B cell (primary cell): ENCODE measurements around the gene SPINT3. TPM values are rescaled to one million over a fixed set of nuclear protein-coding genes. Genes with fewer than 3 reads are reported as not detected.

Experiments
- ATAC-seq: fragments of 200-7000 bp; cut with Tn5 transposase; one replicate; pipeline ENCODE4 v1.10.0; 2021; ENCODE audit warnings: low read depth, mild to moderate bottlenecking, moderate number of reproducible peaks, moderate library complexity
- CTCF ChIA-PET: fragments of 350-600 bp; sonication (Branson Sonifier 250); formaldehyde crosslinking; loops from one replicate; lab custom pipeline; 2021; ENCODE audit warnings: antibody characterized with exemption, inconsistent platforms; lab: Charles Lee
- POLR2A ChIA-PET: fragments of 350-600 bp; sonication (Branson Sonifier 250); formaldehyde crosslinking; loops from one replicate; lab custom pipeline; 2021; ENCODE audit warnings: antibody characterized with exemption; lab: Charles Lee
- DNase-seq: peaks from one replicate; pipeline ENCODE4 v3.0.0; 2013
- H2AFZ ChIP-seq: 2 replicates; pipeline ENCODE4 v1.6.1; 2012; ENCODE audit warnings: mild to moderate bottlenecking, low read depth, low read length; ENCODE audit not compliant: insufficient read depth, poor library complexity, severe bottlenecking
- H3K27ac ChIP-seq, 2 donors: 1 replicate in 1 of 2; 2 replicates in 1 of 2; pipeline ENCODE4 v1.5.1; 2012 to 2013; ENCODE audit warnings: low read length in 2 of 2, mild to moderate bottlenecking in 2 of 2, moderate library complexity in 1 of 2
- H3K27me3 ChIP-seq, 4 experiments: fragments of 200-600 bp in 1 of 4; sonication (generic) in 1 of 4; replicated peaks in 1 of 4; 1 replicate in 2 of 4; 2 replicates in 2 of 4; pipeline versions ENCODE4 v1.6.1 to v1.7.0; 2013 to 2016; ENCODE audit warnings: low read length in 3 of 4, mild to moderate bottlenecking in 2 of 4, mixed read lengths in 1 of 4, moderate library complexity in 1 of 4; ENCODE audit not compliant: insufficient read depth in 4 of 4, control insufficient read depth in 3 of 4; ENCODE audit errors: control extremely low read depth in 1 of 4
- H3K36me3 ChIP-seq, 2 experiments: replicated peaks in 1 of 2; 1 replicate in 1 of 2; 2 replicates in 1 of 2; pipeline versions ENCODE4 v1.6.1 to v1.7.1; 2013; ENCODE audit warnings: low read length in 1 of 2; ENCODE audit not compliant: insufficient read depth in 2 of 2, control insufficient read depth in 1 of 2; ENCODE audit errors: control extremely low read depth in 1 of 2, extremely low read depth in 1 of 2
- H3K4me1 ChIP-seq, 2 donors: fragments of 200-600 bp in 1 of 2; sonication (generic) in 1 of 2; 1 replicate in 1 of 2; 2 replicates in 1 of 2; pipeline versions ENCODE4 v1.5.1 to v1.6.1; 2013 to 2017; ENCODE audit warnings: low read length in 2 of 2; ENCODE audit not compliant: control insufficient read depth in 2 of 2, insufficient read depth in 2 of 2
- H3K4me2 ChIP-seq: replicated peaks from 2 replicates; pipeline ENCODE3; 2012; ENCODE audit warnings: mild to moderate bottlenecking, low read depth, low read length; ENCODE audit not compliant: poor library complexity, severe bottlenecking
- H3K4me3 ChIP-seq, 5 experiments: fragments of 200-600 bp in 1 of 5; sonication (generic) in 1 of 5; 1 replicate in 3 of 5; 2 replicates in 2 of 5; pipeline versions ENCODE4 v1.5.1 to v1.7.0; 2011 to 2016; ENCODE audit warnings: low read length in 4 of 5, mild to moderate bottlenecking in 4 of 5, low read depth in 2 of 5, control low read depth in 1 of 5, moderate library complexity in 1 of 5; ENCODE audit not compliant: insufficient read depth in 1 of 5; ENCODE audit errors: control extremely low read depth in 1 of 5, extremely low read depth in 1 of 5
- H3K79me2 ChIP-seq: fragments of 200-600 bp; sonication (generic); one replicate; pipeline ENCODE4 v1.6.0; 2016; ENCODE audit warnings: low read length; ENCODE audit not compliant: control insufficient read depth, insufficient read depth
- H3K9ac ChIP-seq: fragments of 200-600 bp; sonication (generic); 2 replicates; pipeline ENCODE4 v1.6.1; 2017; ENCODE audit warnings: mild to moderate bottlenecking, low read length, moderate library complexity
- H3K9me3 ChIP-seq, 3 donors: one replicate each; pipeline versions ENCODE4 v1.6.1 to v1.7.1; 2013; ENCODE audit warnings: low read length in 2 of 3; ENCODE audit not compliant: control insufficient read depth in 2 of 3, insufficient read depth in 1 of 3; ENCODE audit errors: control extremely low read depth in 1 of 3
- H4K20me1 ChIP-seq: 2 replicates; pipeline ENCODE4 v1.6.0; 2012; ENCODE audit warnings: mild to moderate bottlenecking, low read length; ENCODE audit not compliant: insufficient read depth, control insufficient read depth, poor library complexity, severe bottlenecking
- H3K27ac Mint-ChIP-seq: one replicate; pipeline ENCODE4 v1.8.0; 2021; ENCODE audit warnings: mixed read lengths
- H3K27me3 Mint-ChIP-seq: one replicate; pipeline ENCODE4 v1.8.0; 2021; ENCODE audit warnings: mixed read lengths
- H3K4me1 Mint-ChIP-seq: one replicate; pipeline ENCODE4 v1.8.0; 2021; ENCODE audit warnings: mixed read lengths
- H3K4me3 Mint-ChIP-seq: one replicate; pipeline ENCODE4 v1.8.0; 2021; ENCODE audit warnings: mixed read lengths
- H3K9me3 Mint-ChIP-seq: one replicate; pipeline ENCODE4 v1.8.0; 2022; ENCODE audit warnings: mixed read lengths; ENCODE audit not compliant: insufficient read depth
- EZH2 ChIP-seq: IDR thresholded peaks from 2 replicates; pipeline ENCODE4 v1.6.1; 2012; ENCODE audit warnings: borderline replicate concordance, low read depth, mild to moderate bottlenecking, moderate library complexity, low read length; ENCODE audit not compliant: insufficient read depth, poor library complexity, severe bottlenecking
- WGBS: methylation state at CpG from one replicate; pipeline ENCODE4 v1.1.5; 2013; ENCODE audit warnings: missing lambda C conversion rate; ENCODE audit not compliant: insufficient coverage; 5-methylcytosine and 5-hydroxymethylcytosine counted together
- intact Hi-C: fragments of 100-400 bp; cut with micrococcal nuclease; formaldehyde crosslinking; loops from one replicate; pipeline ENCODE4 v1.10.0; 2022
- polyA plus RNA-seq: library from polyadenylated mRNA; depleted of rRNA; stranded (reverse); fragments of >200 nt; gene quantifications from 2 replicates; pipeline ENCODE4 v1.2.3, GENCODE V29; 2012
- total RNA-seq, 2 donors: library from RNA; stranded (reverse); fragments of 120-200 nt in 1 of 2; gene quantifications; 1 replicate in 1 of 2; 2 replicates in 1 of 2; pipeline versions ENCODE4 v1.2.3 to v1.2.4, GENCODE V29; 2013 to 2022
- TF ChIP-seq, protein P1 (sequence below): fragments of 200-600 bp; IDR thresholded peaks from one replicate; pipeline ENCODE4 v1.8.0; 2022; ENCODE audit warnings: antibody characterized with exemption, mild to moderate bottlenecking

The SPINT3 gene
- total and polyA plus RNA-seq, 2 donors (not counting 1 experiment from before 2014, with no cell fraction given) = not detected

DNA sequence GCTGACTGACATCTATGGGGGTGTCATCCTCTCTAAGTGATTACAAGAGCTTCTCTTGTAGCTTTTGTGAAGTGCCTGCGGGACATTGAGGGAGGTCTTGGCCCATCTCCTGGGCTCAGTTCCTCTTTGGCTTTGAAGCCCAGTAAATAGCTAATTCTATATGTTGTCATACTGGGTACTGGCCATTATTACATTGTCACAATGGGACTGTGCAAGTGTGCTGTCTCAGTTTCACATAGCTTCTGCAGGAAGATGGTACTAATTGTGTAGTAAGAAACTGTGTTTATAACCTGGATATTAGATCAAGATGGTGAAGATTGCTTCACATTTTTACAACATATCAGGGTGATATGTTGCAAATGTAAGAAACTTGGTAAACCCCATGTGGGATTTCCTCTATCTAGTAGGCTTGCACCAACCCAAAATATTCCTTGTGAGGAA lies 19.9 kb downstream of the SPINT3 start:
- H3K27ac Mint-ChIP-seq = no peak overlapping the region
- H4K20me1 ChIP-seq = no peaks in the 10 kb centered on the region
- WGBS = 67% methylated on average over 1 of the region's 1 CpG
- no peaks in the 10 kb centered on the region for H3K9me3 Mint-ChIP-seq
- H3K79me2 ChIP-seq = no peaks in the 10 kb centered on the region
- no peaks in the 10 kb centered on the region for H3K4me1 Mint-ChIP-seq
- no peaks in the 10 kb centered on the region for H3K9me3 ChIP-seq
- intact Hi-C loops = no loop called here
- H3K4me1 ChIP-seq = no peaks in the 10 kb centered on the region
- no peak overlapping the region for H3K4me3 Mint-ChIP-seq
- ATAC-seq (no peak), DNase-seq (no peak)
- H3K27ac ChIP-seq = no peak overlapping the region
- ChIA-PET POLR2A (no interaction called here), CTCF (no interaction called here)
- H2AFZ ChIP-seq = no peak overlapping the region
- peaks cover 38% of the 10 kb centered on the region for H3K27me3 Mint-ChIP-seq
- no peak overlapping the region for H3K4me3 ChIP-seq
- no peak overlapping the region for H3K4me2 ChIP-seq
- peaks cover 0 to 9% (median 2%) of the 10 kb centered on the region in 4 experiments for H3K27me3 ChIP-seq
- no peak overlapping the region for H3K9ac ChIP-seq
- no peaks in the 10 kb centered on the region for H3K36me3 ChIP-seq
- TF ChIP-seq, protein P1, sequence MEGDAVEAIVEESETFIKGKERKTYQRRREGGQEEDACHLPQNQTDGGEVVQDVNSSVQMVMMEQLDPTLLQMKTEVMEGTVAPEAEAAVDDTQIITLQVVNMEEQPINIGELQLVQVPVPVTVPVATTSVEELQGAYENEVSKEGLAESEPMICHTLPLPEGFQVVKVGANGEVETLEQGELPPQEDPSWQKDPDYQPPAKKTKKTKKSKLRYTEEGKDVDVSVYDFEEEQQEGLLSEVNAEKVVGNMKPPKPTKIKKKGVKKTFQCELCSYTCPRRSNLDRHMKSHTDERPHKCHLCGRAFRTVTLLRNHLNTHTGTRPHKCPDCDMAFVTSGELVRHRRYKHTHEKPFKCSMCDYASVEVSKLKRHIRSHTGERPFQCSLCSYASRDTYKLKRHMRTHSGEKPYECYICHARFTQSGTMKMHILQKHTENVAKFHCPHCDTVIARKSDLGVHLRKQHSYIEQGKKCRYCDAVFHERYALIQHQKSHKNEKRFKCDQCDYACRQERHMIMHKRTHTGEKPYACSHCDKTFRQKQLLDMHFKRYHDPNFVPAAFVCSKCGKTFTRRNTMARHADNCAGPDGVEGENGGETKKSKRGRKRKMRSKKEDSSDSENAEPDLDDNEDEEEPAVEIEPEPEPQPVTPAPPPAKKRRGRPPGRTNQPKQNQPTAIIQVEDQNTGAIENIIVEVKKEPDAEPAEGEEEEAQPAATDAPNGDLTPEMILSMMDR = no peak

DNA sequence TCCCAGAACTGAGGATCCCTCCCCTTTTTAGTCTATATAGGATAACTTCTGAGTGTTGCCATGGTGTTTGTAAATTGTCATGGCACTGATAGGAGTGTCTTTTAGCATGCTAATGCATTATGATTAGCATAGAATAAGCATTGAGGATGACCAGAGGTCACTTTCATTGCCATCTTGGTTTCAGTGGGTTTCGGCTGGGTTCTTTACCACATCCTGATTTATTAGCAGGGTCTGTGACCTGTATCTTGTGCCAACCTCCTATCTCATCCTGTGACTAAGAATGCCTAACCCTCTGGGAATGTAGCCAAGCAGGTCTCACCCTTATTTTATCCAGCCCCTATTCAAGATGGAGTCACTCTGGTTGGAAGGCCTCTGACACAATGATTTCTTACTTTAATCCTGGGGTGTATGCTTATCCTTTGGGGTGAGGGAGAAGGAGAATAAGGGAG lies 26.3 kb downstream of the SPINT3 start:
- ATAC-seq (no peak), DNase-seq (no peak)
- no CpG with 5 or more reads among the region's 1 CpG for WGBS
- no peaks in the 10 kb centered on the region for H3K4me1 ChIP-seq
- no peaks in the 10 kb centered on the region for H3K36me3 ChIP-seq
- intact Hi-C loops = no loop called here
- no peak overlapping the region for H2AFZ ChIP-seq
- Mint-ChIP-seq H3K4me3 (no peak overlapping the region), H3K27ac (no peak overlapping the region), H3K9me3 (no peaks in the 10 kb centered on the region), H3K4me1 (no peaks in the 10 kb centered on the region), H3K27me3 (peaks cover 48% of the 10 kb centered on the region)
- no peaks in the 10 kb centered on the region for H3K79me2 ChIP-seq
- CTCF ChIA-PET = interaction anchor here (0.6 kb wide), 1 partner anchor 293 kb away, joined by 3 read pairs; no protein-coding TSS in a partner anchor
- H3K27me3 ChIP-seq = peaks cover 0 to 17% (median 4%) of the 10 kb centered on the region in 4 experiments
- H3K4me3 ChIP-seq = no peak overlapping the region
- TF ChIP-seq, protein P1 = no peak
- TF ChIP-seq EZH2 = no peak
- no peak overlapping the region for H3K4me2 ChIP-seq
- no peak overlapping the region for H3K27ac ChIP-seq
- no peaks in the 10 kb centered on the region for H3K9me3 ChIP-seq
- POLR2A ChIA-PET = no interaction called here
- no peak overlapping the region for H3K9ac ChIP-seq
- no peaks in the 10 kb centered on the region for H4K20me1 ChIP-seq
